G401.6 (cell line): Measurements from ENCODE around the gene FRA10AC1.

Experiments
- FAIRE-seq: peaks from 2 replicates; lab custom pipeline; 2012; peaks lifted over from hg19 to GRCh38; lab: Jason Lieb, UNC

FRA10AC1 gene

GRCh38 chr10:93702210-93703001 lies at the start of gene FRA10AC1:
FRA10AC1 (minus strand) TSS chr10:93702592; CDS start chr10:93700106, 2,486 bp downstream.
- FAIRE-seq = no peak

GRCh38 chr10:93751832-93752231 lies 49.4 kb upstream of the FRA10AC1 start:
- peak; percentile 58 for FAIRE-seq

GRCh38 chr10:93751124-93751523 lies 48.7 kb upstream of the FRA10AC1 start:
- FAIRE-seq = no peak

- FAIRE-seq = peak; percentile 92
Observed at GRCh38 chr10:93749218-93749799, 46.9 kb upstream of the FRA10AC1 start.

- FAIRE-seq = peak; percentile 98
Observed at GRCh38 chr10:93746844-93747284, 44.5 kb upstream of the FRA10AC1 start.

- FAIRE-seq = peak; percentile 92
Observed at GRCh38 chr10:93745408-93746065, 43.1 kb upstream of the FRA10AC1 start.

- FAIRE-seq = no peak
Observed at GRCh38 chr10:93742633-93743349, 40.4 kb upstream of the FRA10AC1 start.

GRCh38 chr10:93741367-93741766 lies 39.0 kb upstream of the FRA10AC1 start:
- no peak for FAIRE-seq

- FAIRE-seq = no peak
Observed at GRCh38 chr10:93726024-93726423, 23.6 kb upstream of the FRA10AC1 start.

GRCh38 chr10:93723153-93723552 lies 20.8 kb upstream of the FRA10AC1 start:
- no peak for FAIRE-seq

- no peak for FAIRE-seq
Observed at GRCh38 chr10:93722550-93722949, 20.2 kb upstream of the FRA10AC1 start.

GRCh38 chr10:93719901-93720300 lies 17.5 kb upstream of the FRA10AC1 start:
- no peak for FAIRE-seq

GRCh38 chr10:93718937-93719725 lies 16.7 kb upstream of the FRA10AC1 start:
- FAIRE-seq = no peak

- FAIRE-seq = no peak
Observed at GRCh38 chr10:93716766-93717165, 14.4 kb upstream of the FRA10AC1 start.

- FAIRE-seq = no peak
Observed at GRCh38 chr10:93715345-93715744, 13.0 kb upstream of the FRA10AC1 start.

- no peak for FAIRE-seq
Observed at GRCh38 chr10:93712593-93712992, 10.2 kb upstream of the FRA10AC1 start.

- no peak for FAIRE-seq
Observed at GRCh38 chr10:93711891-93712290, 9.5 kb upstream of the FRA10AC1 start.

GRCh38 chr10:93710333-93710909 lies 8.0 kb upstream of the FRA10AC1 start:
- FAIRE-seq = no peak

GRCh38 chr10:93707623-93708022 lies 5.2 kb upstream of the FRA10AC1 start:
- no peak for FAIRE-seq

- no peak for FAIRE-seq
Observed at GRCh38 chr10:93704451-93704850, 2.1 kb upstream of the FRA10AC1 start.

GRCh38 chr10:93703841-93704240 lies 1.4 kb upstream of the FRA10AC1 start:
- no peak for FAIRE-seq
